HG02588 (cell line): ENCODE results near the gene UNC5C.

Experiments used
- ATAC-seq: cut with Tn5 transposase; IDR thresholded peaks from one replicate; pipeline ENCODE4 v1.9.1; 2021; ENCODE audit warnings: mild to moderate bottlenecking, moderate library complexity; ENCODE audit not compliant: unreplicated experiment

The UNC5C gene

GRCh38 chr4:95224402-95224801 lies 324.4 kb downstream of the UNC5C start:
- no peak for ATAC-seq

GRCh38 chr4:95220205-95221175 lies 328.3 kb downstream of the UNC5C start:
- no peak for ATAC-seq

- no peak for ATAC-seq
Observed at GRCh38 chr4:95219109-95219508, 329.7 kb downstream of the UNC5C start.

- no peak for ATAC-seq
Observed at GRCh38 chr4:95217197-95217596, 331.6 kb downstream of the UNC5C start.

GRCh38 chr4:95216636-95217035 lies 332.1 kb downstream of the UNC5C start:
- no peak for ATAC-seq

DNA sequence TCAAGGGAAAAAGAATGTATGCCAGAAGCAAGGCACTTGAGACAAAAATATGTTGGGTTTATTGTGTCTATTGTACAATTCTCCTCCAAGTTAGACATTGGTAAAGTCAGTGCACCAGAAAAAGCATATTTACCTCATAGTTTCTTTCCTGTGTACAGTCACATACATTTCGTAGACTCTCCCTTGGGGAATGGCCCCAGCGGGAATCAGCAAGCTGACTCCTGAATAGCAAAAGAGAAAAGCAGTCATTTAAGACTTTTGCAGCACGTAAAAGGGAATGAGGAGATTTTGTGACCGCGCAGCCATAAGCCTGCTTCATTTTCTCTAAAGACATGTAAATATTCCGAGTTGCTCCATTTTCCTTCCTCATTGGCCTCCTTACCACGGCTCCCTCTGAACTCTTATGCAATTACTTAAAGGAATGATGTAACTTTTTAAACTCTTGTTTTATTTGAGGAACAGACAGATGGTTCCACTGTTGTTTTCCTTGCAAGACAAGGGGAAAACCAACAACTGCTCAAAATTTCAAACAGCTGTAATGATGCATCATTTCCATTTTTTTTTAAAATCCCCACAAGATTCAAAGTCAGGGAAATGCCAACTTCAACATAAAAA lies 332.7 kb downstream of the UNC5C start:
- ATAC-seq = no peak

GRCh38 chr4:95215043-95215442 lies 333.7 kb downstream of the UNC5C start:
- ATAC-seq = no peak

DNA sequence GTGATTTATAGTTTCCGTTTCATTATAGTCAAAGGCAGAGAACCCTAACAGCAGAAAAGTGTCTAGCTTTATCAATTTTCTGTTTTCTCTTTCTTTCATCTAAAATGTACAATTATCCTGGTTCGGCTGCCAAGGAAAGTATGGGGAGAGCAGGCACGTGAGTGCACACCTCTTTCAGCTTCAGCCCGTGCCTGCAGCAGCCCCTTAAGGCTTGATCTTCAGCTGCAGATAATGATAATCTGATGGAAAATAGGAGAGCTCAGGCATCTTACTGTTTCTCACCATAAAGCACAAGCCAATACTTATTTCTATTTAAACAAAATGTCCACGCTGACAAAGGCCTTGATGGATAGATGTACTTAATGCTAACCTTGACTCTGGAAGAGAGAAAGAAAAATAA lies 334.4 kb downstream of the UNC5C start:
- ATAC-seq = no peak

GRCh38 chr4:95213366-95213765 lies 335.4 kb downstream of the UNC5C start:
- ATAC-seq = no peak

GRCh38 chr4:95212692-95213091 lies 336.1 kb downstream of the UNC5C start:
- ATAC-seq = no peak

GRCh38 chr4:95209927-95210326 lies 338.8 kb downstream of the UNC5C start:
- no peak for ATAC-seq

GRCh38 chr4:95204873-95205272 lies 343.9 kb downstream of the UNC5C start:
- no peak for ATAC-seq

DNA sequence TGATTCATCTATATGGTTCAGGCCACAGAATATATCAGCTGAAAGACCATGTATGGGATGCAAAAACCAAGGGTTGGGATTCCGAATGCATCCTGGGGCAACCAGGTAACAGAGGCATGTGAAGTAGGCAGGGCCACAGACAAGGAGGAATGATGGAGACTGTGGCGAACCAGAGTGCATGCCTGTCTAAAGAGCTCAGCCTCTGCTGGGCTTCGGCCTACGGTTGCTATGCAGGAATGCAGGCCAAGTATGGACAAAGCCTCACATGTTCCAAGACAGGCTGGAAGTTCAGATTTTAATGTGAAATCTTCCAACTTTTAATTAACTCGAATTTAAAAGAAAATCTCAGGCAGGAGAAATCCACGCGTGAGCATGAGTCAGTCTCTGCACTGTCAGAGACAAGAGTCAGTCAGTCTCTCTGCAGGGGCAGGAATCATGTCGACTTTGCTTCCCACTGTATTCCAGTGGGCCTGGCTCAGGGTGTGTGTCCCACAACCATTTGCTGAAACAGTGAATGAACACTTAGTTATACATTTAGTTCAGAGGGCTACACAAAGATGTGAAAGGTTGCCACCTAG lies 344.4 kb downstream of the UNC5C start:
- no peak for ATAC-seq

DNA sequence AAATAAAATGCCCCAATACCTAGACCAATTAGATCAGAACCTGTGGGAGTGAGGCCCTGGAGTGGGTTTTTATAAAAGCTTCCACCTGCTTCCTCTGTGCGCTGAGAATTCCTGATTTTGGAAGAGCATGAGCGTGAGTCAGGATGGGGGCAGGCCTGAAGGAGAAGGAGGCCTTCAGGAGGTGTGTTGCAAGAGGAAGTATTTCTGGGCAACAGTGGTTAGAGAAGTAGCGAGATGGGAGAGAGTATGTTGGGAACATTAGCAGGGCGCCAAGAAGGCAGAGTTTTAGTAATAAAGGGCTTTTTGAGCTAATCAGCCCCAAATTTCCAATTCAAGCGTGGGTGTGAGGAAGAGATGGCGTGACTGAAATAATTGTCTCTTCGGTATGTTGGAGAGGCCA lies 349.8 kb downstream of the UNC5C start:
- no peak for ATAC-seq

GRCh38 chr4:95197353-95197752 lies 351.4 kb downstream of the UNC5C start:
- ATAC-seq = no peak

DNA sequence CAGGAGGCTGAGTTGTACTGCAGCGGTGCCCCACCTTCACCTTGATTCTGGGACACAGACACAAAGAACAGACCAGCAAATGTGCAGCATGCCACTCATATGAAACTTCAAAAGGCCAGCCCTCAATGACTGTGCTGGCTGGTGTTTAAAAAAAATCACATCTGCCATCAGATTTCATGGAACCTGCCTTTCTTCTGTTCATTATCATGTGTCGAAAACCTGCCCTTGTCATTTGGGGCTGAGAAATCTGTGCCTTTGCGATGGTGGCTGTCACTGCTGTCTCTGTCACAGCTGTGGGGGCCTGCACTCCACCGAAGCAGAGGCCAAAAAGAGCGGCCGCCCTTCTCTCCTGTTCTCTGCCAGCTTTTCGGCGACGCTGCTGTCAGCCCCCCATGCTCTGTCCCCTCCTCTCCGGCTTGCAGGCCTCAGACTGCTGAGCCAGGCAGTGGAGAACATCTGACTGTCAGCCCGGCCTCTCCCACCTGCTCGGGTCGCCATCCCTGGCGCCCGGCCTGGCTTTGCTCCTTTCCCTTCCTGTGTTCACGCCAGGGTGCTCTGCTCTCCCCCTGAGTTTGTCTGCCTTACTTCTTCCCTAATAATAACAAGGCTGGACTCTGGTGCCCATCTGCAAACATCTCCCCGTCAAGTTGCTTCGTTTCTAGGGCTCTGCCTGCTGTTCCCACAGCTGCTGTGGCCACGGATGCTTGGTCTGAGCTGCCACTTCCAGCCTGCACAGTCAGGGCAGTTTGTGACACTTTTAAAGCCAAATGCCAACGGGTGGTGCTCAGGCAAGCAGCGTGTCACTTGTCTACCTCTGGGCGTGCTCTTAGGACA lies 355.2 kb downstream of the UNC5C start:
- no peak for ATAC-seq

DNA sequence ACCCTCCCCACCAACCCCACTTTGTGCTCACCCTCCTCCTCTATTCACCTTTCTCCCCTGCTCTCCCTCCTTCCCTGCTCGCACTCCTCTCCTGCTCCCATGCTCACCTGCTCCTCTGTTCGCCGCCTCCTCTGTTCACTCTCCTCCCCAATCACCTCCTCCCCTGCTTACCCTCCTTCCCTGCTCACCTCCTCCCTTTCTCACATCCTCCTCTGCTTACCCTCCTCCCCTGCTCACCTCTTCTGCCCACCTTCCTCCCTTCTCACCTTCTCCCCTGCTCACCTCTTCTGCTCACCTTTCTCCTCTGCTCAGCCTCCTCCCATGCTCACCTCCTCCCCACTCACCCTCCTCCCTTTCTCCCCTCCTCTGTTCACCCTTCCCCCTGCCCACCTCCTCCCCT lies 357.2 kb downstream of the UNC5C start:
- ATAC-seq = no peak

DNA sequence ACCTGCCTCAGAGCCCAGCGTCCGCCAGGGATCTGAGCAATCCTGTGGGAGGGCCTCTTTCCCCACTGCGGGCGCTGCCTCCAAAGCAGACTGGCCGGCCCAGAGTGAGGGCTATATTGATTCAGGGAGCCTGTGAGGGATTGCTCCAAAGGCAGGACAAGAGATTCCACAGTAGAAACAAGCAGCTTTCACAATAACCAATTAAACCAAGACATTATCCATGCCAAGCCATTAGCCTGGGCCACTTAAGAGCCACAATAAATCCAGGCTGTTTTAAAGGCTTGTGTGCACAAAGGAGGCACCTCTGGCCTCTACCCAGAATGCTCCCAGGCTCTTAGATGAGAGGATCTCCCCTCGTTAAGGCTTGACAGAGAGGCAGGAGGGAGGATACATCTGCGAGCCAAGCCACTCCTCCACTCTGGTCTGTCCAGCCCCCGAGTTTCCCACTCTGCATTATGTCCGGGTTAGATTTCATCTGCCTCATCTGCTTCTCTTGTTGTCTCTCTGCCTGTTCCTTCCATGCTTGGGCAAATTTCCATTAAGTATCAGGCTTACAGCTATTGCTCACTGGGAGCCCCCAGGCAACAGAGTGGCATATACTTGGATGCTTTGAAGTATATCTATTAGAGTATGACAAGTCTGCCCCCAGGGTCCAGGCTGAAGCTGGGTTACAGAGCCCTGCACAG lies 357.9 kb downstream of the UNC5C start:
- ATAC-seq = no peak

DNA sequence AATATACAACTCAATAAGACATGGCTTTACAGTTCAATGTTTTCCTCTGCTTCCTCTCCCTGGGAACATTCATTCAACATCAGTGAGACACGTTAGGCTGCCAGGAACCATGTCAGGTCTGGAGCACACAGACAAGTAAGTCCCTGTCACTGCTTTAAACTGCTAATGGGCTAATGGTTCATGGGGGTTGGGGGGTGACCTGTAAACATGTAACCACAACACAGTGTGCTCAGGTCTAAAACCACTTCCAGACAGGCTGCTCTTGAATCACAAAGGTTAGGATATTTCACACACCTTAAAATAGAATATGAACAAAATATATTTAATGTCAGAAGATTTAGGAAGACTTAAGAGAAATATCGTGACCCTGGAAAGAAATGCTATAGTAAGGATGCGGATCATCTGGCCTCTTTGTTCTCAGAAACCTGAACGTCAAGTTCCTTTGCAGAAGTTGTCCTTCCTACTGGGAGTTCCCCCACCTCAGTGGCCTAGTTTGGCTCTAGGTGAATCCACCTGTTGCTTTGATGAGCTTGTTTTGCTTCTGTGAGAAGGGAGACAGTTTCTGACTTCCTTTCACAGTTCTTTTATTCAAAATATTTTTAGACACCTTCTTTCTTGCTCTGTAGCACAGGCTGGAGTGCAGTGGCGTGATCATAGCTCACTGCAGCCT lies 359.9 kb downstream of the UNC5C start:
- ATAC-seq = no peak

- no peak for ATAC-seq
Observed at GRCh38 chr4:95186666-95187065, 362.1 kb downstream of the UNC5C start.
